Uterus (tissue), 4 donors: Measurements from ENCODE around the gene LRRC39. TPM values are rescaled to one million over a fixed set of nuclear protein-coding genes. Genes with fewer than 3 reads are reported as not detected.

ENCODE experiments used
- DNase-seq, 2 donors: peaks; one replicate each; pipeline ENCODE4 v3.0.0-alpha.2; 2019 to 2020
- H3K27ac ChIP-seq, 2 donors: fragments of 200-600 bp; sonication (generic); 1 replicate in 1 of 2; 2 replicates in 1 of 2; pipeline ENCODE4 v1.5.1; 2016 to 2018
- H3K27me3 ChIP-seq, 2 donors: fragments of 200-600 bp; sonication (generic); one replicate each; pipeline ENCODE4 v1.5.1; 2018 to 2019; ENCODE audit warnings: control low read depth in 1 of 2
- H3K36me3 ChIP-seq, 2 donors: fragments of 200-600 bp; sonication (generic); one replicate each; pipeline ENCODE4 v1.5.1; 2019; ENCODE audit warnings: control low read depth in 1 of 2
- H3K4me1 ChIP-seq, 2 donors: fragments of 200-600 bp; sonication (generic); one replicate each; pipeline ENCODE4 v1.5.1; 2018 to 2019; ENCODE audit warnings: control low read depth in 1 of 2
- H3K4me3 ChIP-seq, 2 donors: fragments of 200-600 bp; sonication (generic); 1 replicate in 1 of 2; 2 replicates in 1 of 2; pipeline ENCODE4 v1.5.1; 2018 to 2019; ENCODE audit warnings: mild to moderate bottlenecking in 1 of 2
- H3K9me3 ChIP-seq, 2 donors: fragments of 200-600 bp; sonication (generic); one replicate each; pipeline ENCODE4 v1.5.1; 2019; ENCODE audit warnings: control low read depth in 1 of 2
- POLR2A ChIP-seq, 2 donors: fragments of 450-650 bp; IDR thresholded peaks; one replicate each; pipeline ENCODE4 v1.6.1; 2016; ENCODE audit warnings: antibody characterized with exemption in 2 of 2, mild to moderate bottlenecking in 1 of 2, moderate library complexity in 1 of 2
- intact Hi-C: fragments of 100-400 bp; cut with DNase I; formaldehyde crosslinking; loops from one replicate; pipeline ENCODE4 v1.15.1; 2023; ENCODE audit warnings: low total_unique reads
- total RNA-seq, 4 donors: library from RNA; depleted of rRNA in 3 of 4; stranded (reverse); fragments of >200 nt in 3 of 4; gene quantifications; one replicate each; pipeline versions ENCODE4 v1.1.0 to v1.2.4, GENCODE V29; 2014 to 2023
- TF ChIP-seq, protein P1 (sequence below), 4 experiments: fragments of 200-600 bp in 2 of 4; fragments of 450-650 bp in 2 of 4; sonication (generic) in 2 of 4; IDR thresholded peaks; one replicate each; pipeline ENCODE4 v1.5.1; 2016 to 2019; ENCODE audit warnings: antibody characterized with exemption in 4 of 4, mild to moderate bottlenecking in 2 of 4, moderate library complexity in 1 of 4
- donor health status: DM: yes; HTN: yes; CAD: no.

The LRRC39 gene
- total RNA-seq, result 1 to 10 TPM in 3 of 4 donors, not detected in 1; 1.2 to 2.6 (median 1.5) TPM

DNA sequence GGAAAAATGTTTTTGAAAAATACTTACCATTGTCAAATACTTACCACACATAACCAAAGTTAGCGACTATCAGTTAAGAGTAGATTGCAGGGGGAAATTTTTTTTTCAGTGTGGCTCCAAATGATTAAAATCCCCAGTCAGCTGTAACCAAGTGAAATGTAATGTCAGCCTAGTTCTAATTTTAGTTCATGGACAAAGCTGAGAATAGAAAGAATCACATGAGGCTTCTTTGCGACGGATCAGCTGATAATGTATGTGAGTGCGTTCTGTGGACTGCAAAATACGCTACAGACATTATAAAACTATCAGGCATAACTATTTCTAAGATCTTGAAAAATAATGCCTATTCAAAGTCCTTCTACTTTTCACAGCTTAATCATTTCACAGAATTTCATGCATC, at the start of gene LRRC39:
Gene LRRC39, minus strand, starts transcription at position 166 of the 400 bp plus-strand sequence. CDS start 9,740 bp downstream, outside the sequence.
- Histone ChIP-seq H3K27me3 (no peaks in the 10 kb centered on the region), H3K9me3 (no peaks in the 10 kb centered on the region), H3K4me1 (no peaks in the 10 kb centered on the region), H3K27ac (no peak within 1 kb of the TSS), H3K4me3 (no peak within 1 kb of the TSS), H3K36me3 (no peaks in the 10 kb centered on the region)
- intact Hi-C loops, result no loop called here
- TF ChIP-seq POLR2A (IDR thresholded peaks at IDR 0.05), result no peak
- TF ChIP-seq, protein P1, sequence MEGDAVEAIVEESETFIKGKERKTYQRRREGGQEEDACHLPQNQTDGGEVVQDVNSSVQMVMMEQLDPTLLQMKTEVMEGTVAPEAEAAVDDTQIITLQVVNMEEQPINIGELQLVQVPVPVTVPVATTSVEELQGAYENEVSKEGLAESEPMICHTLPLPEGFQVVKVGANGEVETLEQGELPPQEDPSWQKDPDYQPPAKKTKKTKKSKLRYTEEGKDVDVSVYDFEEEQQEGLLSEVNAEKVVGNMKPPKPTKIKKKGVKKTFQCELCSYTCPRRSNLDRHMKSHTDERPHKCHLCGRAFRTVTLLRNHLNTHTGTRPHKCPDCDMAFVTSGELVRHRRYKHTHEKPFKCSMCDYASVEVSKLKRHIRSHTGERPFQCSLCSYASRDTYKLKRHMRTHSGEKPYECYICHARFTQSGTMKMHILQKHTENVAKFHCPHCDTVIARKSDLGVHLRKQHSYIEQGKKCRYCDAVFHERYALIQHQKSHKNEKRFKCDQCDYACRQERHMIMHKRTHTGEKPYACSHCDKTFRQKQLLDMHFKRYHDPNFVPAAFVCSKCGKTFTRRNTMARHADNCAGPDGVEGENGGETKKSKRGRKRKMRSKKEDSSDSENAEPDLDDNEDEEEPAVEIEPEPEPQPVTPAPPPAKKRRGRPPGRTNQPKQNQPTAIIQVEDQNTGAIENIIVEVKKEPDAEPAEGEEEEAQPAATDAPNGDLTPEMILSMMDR (IDR thresholded peaks at IDR 0.05), result no peak
- DNase-seq, result no peak

DNA sequence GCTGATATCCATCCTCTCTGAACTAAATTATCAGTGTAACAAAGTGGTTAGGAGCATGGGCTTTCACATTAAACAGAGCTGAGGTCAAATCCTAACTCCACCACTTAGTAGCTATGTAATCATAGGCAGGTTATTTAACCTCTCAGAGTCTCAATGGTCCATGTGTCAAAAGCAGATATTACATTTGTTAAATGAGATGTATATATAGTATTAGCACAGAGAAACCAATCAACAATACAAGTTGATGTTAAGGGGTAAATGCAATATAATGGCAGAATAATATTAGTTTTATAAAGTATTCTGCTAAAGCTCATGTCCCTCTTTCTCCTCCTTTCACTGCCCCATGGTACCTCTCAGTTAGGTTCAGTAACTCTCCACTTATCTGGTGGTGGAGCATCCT, 44.4 kb upstream of the LRRC39 start:
- no peak for TF ChIP-seq POLR2A (IDR thresholded peaks at IDR 0.05)
- TF ChIP-seq, protein P1 (IDR thresholded peaks at IDR 0.05), result no peak
- DNase-seq, result no peak
- intact Hi-C loops, result no loop called here
- no peaks in the 10 kb centered on the region for H3K4me1 ChIP-seq
- no peaks in the 10 kb centered on the region for H3K9me3 ChIP-seq
- H3K27me3 ChIP-seq, result no peaks in the 10 kb centered on the region
- peaks cover 0 to 1% of the 10 kb centered on the region in 2 donors for H3K36me3 ChIP-seq
- no peak overlapping the region for H3K27ac ChIP-seq
- H3K4me3 ChIP-seq, result no peak overlapping the region

- H3K27ac ChIP-seq, result no peak overlapping the region
- no peak for DNase-seq
Observed at GRCh38 chr1:100219883-100220282, 41.8 kb upstream of the LRRC39 start.

GRCh38 chr1:100219457-100219856, 41.4 kb upstream of the LRRC39 start:
- Histone ChIP-seq H3K36me3 (no peaks in the 10 kb centered on the region), H3K4me3 (no peak overlapping the region), H3K9me3 (no peaks in the 10 kb centered on the region), H3K27me3 (no peaks in the 10 kb centered on the region), H3K27ac (no peak overlapping the region), H3K4me1 (no peaks in the 10 kb centered on the region)
- DNase-seq, result no peak
- intact Hi-C loops, result no loop called here
- TF ChIP-seq POLR2A (IDR thresholded peaks at IDR 0.05), result no peak
- TF ChIP-seq, protein P1 (IDR thresholded peaks at IDR 0.05), result no peak

More at GRCh38 chr1:100219883-100220282, 41.8 kb upstream of the LRRC39 start:
- Histone ChIP-seq H3K4me3 (no peak overlapping the region), H3K27me3 (no peaks in the 10 kb centered on the region), H3K36me3 (no peaks in the 10 kb centered on the region), H3K9me3 (no peaks in the 10 kb centered on the region), H3K4me1 (no peaks in the 10 kb centered on the region)
- TF ChIP-seq, protein P1 (IDR thresholded peaks at IDR 0.05), result no peak
- TF ChIP-seq POLR2A (IDR thresholded peaks at IDR 0.05), result no peak
- intact Hi-C loops, result no loop called here

GRCh38 chr1:100217834-100218233, 39.8 kb upstream of the LRRC39 start:
- Histone ChIP-seq H3K4me1 (no peaks in the 10 kb centered on the region), H3K4me3 (no peak overlapping the region), H3K27ac (no peak overlapping the region), H3K27me3 (no peaks in the 10 kb centered on the region), H3K9me3 (no peaks in the 10 kb centered on the region), H3K36me3 (no peaks in the 10 kb centered on the region)
- intact Hi-C loops, result no loop called here
- TF ChIP-seq, protein P1 (IDR thresholded peaks at IDR 0.05), result no peak
- TF ChIP-seq POLR2A (IDR thresholded peaks at IDR 0.05), result no peak
- no peak for DNase-seq
